Vagina (tissue), 2 donors: Measurements from ENCODE around the gene SLC22A5. TPM values are rescaled to one million over a fixed set of nuclear protein-coding genes. Genes with fewer than 3 reads are reported as not detected.
A peak's percentile ranks its signal among the peaks of the same experiment; 100 is the strongest.

Source experiments
- DNase-seq, 2 donors: peaks; one replicate each; pipeline ENCODE4 v3.0.0-alpha.2; 2017; ENCODE audit errors: extremely low spot score in 2 of 2
- H3K27ac ChIP-seq: fragments of 200-600 bp; sonication (generic); one replicate; pipeline ENCODE4 v1.5.1; 2019
- H3K27me3 ChIP-seq: fragments of 200-600 bp; sonication (generic); one replicate; pipeline ENCODE4 v1.5.1; 2019
- H3K36me3 ChIP-seq, 2 donors: fragments of 200-600 bp; sonication (generic); one replicate each; pipeline ENCODE4 v1.5.1; 2017 to 2019
- H3K4me1 ChIP-seq: fragments of 200-600 bp; sonication (generic); one replicate; pipeline ENCODE4 v1.5.1; 2019
- H3K4me3 ChIP-seq, 2 donors: fragments of 200-600 bp; sonication (generic); 1 replicate in 1 of 2; 2 replicates in 1 of 2; pipeline ENCODE4 v1.5.1; 2016 to 2019
- H3K9me3 ChIP-seq: fragments of 200-600 bp; sonication (generic); one replicate; pipeline ENCODE4 v1.5.1; 2019
- CTCF ChIP-seq, 3 experiments: fragments of 450-650 bp in 2 of 3; fragments of 200-600 bp in 1 of 3; sonication (generic) in 1 of 3; IDR thresholded peaks; one replicate each; pipeline ENCODE4 v1.5.1; 2017 to 2019; ENCODE audit warnings: antibody characterized with exemption in 3 of 3, mild to moderate bottlenecking in 2 of 3, moderate library complexity in 2 of 3
- POLR2A ChIP-seq, 2 donors: fragments of 450-650 bp; IDR thresholded peaks; one replicate each; pipeline ENCODE4 v1.6.1; 2017; ENCODE audit warnings: antibody characterized with exemption in 2 of 2, mild to moderate bottlenecking in 2 of 2, moderate library complexity in 2 of 2
- POLR2AphosphoS5 ChIP-seq, 2 donors: sonication (generic); formaldehyde crosslinking; IDR thresholded peaks; one replicate each; pipeline ENCODE4 v1.9.0; 2017; ENCODE audit warnings: antibody characterized with exemption in 2 of 2, mild to moderate bottlenecking in 2 of 2, low read depth in 1 of 2; ENCODE audit not compliant: insufficient read depth in 1 of 2
- intact Hi-C: fragments of 100-400 bp; cut with DNase I; formaldehyde crosslinking; loops from one replicate; pipeline ENCODE4 v1.15.1; 2023
- total RNA-seq: library from RNA; depleted of rRNA; stranded (reverse); fragments of >200 nt; gene quantifications from one replicate; pipeline ENCODE4 v1.2.3, GENCODE V29; 2016

Gene SLC22A5
- total RNA-seq, 1 donor from 2014 or later: 15.2 TPM

GRCh38 chr5:132425975-132426524, 56.5 kb downstream of the SLC22A5 start:
- no peak for DNase-seq
- no peaks in the 10 kb centered on the region for H3K36me3 ChIP-seq
- H3K27me3 ChIP-seq: no peaks in the 10 kb centered on the region
- no peak overlapping the region for H3K4me3 ChIP-seq
- peaks cover 87% of the 10 kb centered on the region for H3K4me1 ChIP-seq
- intact Hi-C loops: no loop called here
- H3K27ac ChIP-seq: peak overlapping the region; percentile 70
- TF ChIP-seq CTCF (IDR thresholded peaks at IDR 0.05) (no peak), POLR2AphosphoS5 (IDR thresholded peaks at IDR 0.05; ENCODE audit: insufficient read depth in 1 of 2, low read depth in 1 of 2) (no peak), POLR2A (IDR thresholded peaks at IDR 0.05) (no peak)
- H3K9me3 ChIP-seq: no peaks in the 10 kb centered on the region

GRCh38 chr5:132426525-132427138, 57.1 kb downstream of the SLC22A5 start:
- no peaks in the 10 kb centered on the region for H3K9me3 ChIP-seq
- H3K4me3 ChIP-seq: no peak overlapping the region
- TF ChIP-seq POLR2AphosphoS5 (IDR thresholded peaks at IDR 0.05; ENCODE audit: insufficient read depth in 1 of 2, low read depth in 1 of 2) (peak in 1 of 2 donors; percentile 68), POLR2A (IDR thresholded peaks at IDR 0.05) (no peak)
- peak in 1 of 2 donors; percentile 91 for DNase-seq
- H3K27ac ChIP-seq: peak overlapping the region; percentile 70
- H3K36me3 ChIP-seq: no peaks in the 10 kb centered on the region
- intact Hi-C loops: no loop called here
- H3K4me1 ChIP-seq: peaks cover 87% of the 10 kb centered on the region
- no peaks in the 10 kb centered on the region for H3K27me3 ChIP-seq

GRCh38 chr5:132427281-132428146, 58.0 kb downstream of the SLC22A5 start:
- peaks cover 87% of the 10 kb centered on the region for H3K4me1 ChIP-seq
- H3K4me3 ChIP-seq: no peak overlapping the region
- H3K27me3 ChIP-seq: no peaks in the 10 kb centered on the region
- DNase-seq: peak in 1 of 2 donors; percentile 86
- H3K27ac ChIP-seq: peak overlapping the region; percentile 70
- TF ChIP-seq CTCF (IDR thresholded peaks at IDR 0.05) (no peak), POLR2A (IDR thresholded peaks at IDR 0.05) (no peak), POLR2AphosphoS5 (IDR thresholded peaks at IDR 0.05; ENCODE audit: insufficient read depth in 1 of 2, low read depth in 1 of 2) (no peak)
- no peaks in the 10 kb centered on the region for H3K9me3 ChIP-seq
- no peaks in the 10 kb centered on the region for H3K36me3 ChIP-seq
- intact Hi-C loops: no loop called here

- no peak for DNase-seq
- peak overlapping the region; percentile 70 for H3K27ac ChIP-seq
- H3K27me3 ChIP-seq: no peaks in the 10 kb centered on the region
- intact Hi-C loops: no loop called here
- H3K36me3 ChIP-seq: no peaks in the 10 kb centered on the region
- no peaks in the 10 kb centered on the region for H3K9me3 ChIP-seq
- no peak for TF ChIP-seq CTCF (IDR thresholded peaks at IDR 0.05)
- no peak for TF ChIP-seq POLR2A (IDR thresholded peaks at IDR 0.05)
- no peak for TF ChIP-seq POLR2AphosphoS5 (IDR thresholded peaks at IDR 0.05; ENCODE audit: insufficient read depth in 1 of 2, low read depth in 1 of 2)
- no peak overlapping the region for H3K4me3 ChIP-seq
- peaks cover 87% of the 10 kb centered on the region for H3K4me1 ChIP-seq
These were observed 58.6 kb downstream of the SLC22A5 start for GRCh38 chr5:132428147-132428482.

- DNase-seq: peak in 1 of 2 donors; percentile 87
- Histone ChIP-seq H3K4me1 (peaks cover 83% of the 10 kb centered on the region), H3K27me3 (no peaks in the 10 kb centered on the region), H3K36me3 (no peaks in the 10 kb centered on the region), H3K4me3 (no peak overlapping the region), H3K27ac (peak overlapping the region; percentile 70), H3K9me3 (no peaks in the 10 kb centered on the region)
- TF ChIP-seq POLR2AphosphoS5 (IDR thresholded peaks at IDR 0.05; ENCODE audit: insufficient read depth in 1 of 2, low read depth in 1 of 2) (no peak), POLR2A (IDR thresholded peaks at IDR 0.05) (no peak), CTCF (IDR thresholded peaks at IDR 0.05) (no peak)
- intact Hi-C loops: no loop called here
These were observed 59.3 kb downstream of the SLC22A5 start for GRCh38 chr5:132428484-132429462.
